HepG2 (cell line): ENCODE results near the gene BEST2. TPM values are rescaled to one million over a fixed set of nuclear protein-coding genes. Genes with fewer than 3 reads are reported as not detected.

Source experiments
- CHD4 ChIP-seq: fragments of 200-600 bp; sonication (generic); IDR thresholded peaks from 2 replicates; pipeline ENCODE4 v1.7.0; 2017; ENCODE audit warnings: mild to moderate bottlenecking, low read length, borderline replicate concordance
- ESRRA ChIP-seq: sonication (generic); formaldehyde crosslinking; IDR thresholded peaks from 2 replicates; pipeline ENCODE4 v1.5.1; 2020; ENCODE audit warnings: mild to moderate bottlenecking, low read depth, missing genetic modification reagents
- FOXJ3 ChIP-seq: sonication (generic); formaldehyde crosslinking; IDR thresholded peaks from 2 replicates; pipeline ENCODE4 v1.4.0; 2020; ENCODE audit warnings: missing genetic modification reagents, mild to moderate bottlenecking, borderline replicate concordance
- JDP2 ChIP-seq: sonication (generic); formaldehyde crosslinking; IDR thresholded peaks from 2 replicates; pipeline ENCODE4 v1.8.1; 2022; ENCODE audit warnings: missing genetic modification reagents, borderline replicate concordance
- KAT2B ChIP-seq: fragments of 150-350 bp; IDR thresholded peaks from 2 replicates; pipeline ENCODE4 v1.6.1; 2014; ENCODE audit warnings: low read depth, low read length, borderline replicate concordance
- MIXL1 ChIP-seq: IDR thresholded peaks from 2 replicates; pipeline ENCODE4 v1.6.1; 2016
- PHB2 ChIP-seq: fragments of 450-650 bp; IDR thresholded peaks from 2 replicates; pipeline ENCODE4 v1.6.1; 2018; ENCODE audit not compliant: partially characterized antibody
- PTBP1 ChIP-seq: fragments of 200-400 bp; formaldehyde crosslinking; IDR thresholded peaks from 2 replicates; pipeline ENCODE4 v1.6.1; 2018; ENCODE audit warnings: low read length, low read depth; ENCODE audit not compliant: poor library complexity, severe bottlenecking
- RAD51 ChIP-seq: fragments of 450-650 bp; IDR thresholded peaks from 2 replicates; pipeline ENCODE4 v1.6.1; 2016; ENCODE audit warnings: borderline replicate concordance
- RXRA ChIP-seq: sonication (generic); formaldehyde crosslinking; IDR thresholded peaks from 2 replicates; pipeline ENCODE4 v1.5.1; 2020; ENCODE audit warnings: missing genetic modification reagents
- SIN3B ChIP-seq: fragments of 150-350 bp; IDR thresholded peaks from 2 replicates; pipeline ENCODE4 v1.6.1; 2014; ENCODE audit warnings: low read length
- SMYD3 ChIP-seq: sonication (generic); formaldehyde crosslinking; IDR thresholded peaks from 2 replicates; pipeline ENCODE4 v1.8.1; 2023; ENCODE audit warnings: mild to moderate bottlenecking, missing genetic modification reagents
- STAG1 ChIP-seq: sonication (generic); formaldehyde crosslinking; IDR thresholded peaks from 2 replicates; pipeline ENCODE4 v1.4.0; 2020; ENCODE audit warnings: missing genetic modification reagents
- TARDBP ChIP-seq: sonication (generic); formaldehyde crosslinking; IDR thresholded peaks from 2 replicates; pipeline ENCODE4 v1.8.0; 2022; ENCODE audit warnings: mild to moderate bottlenecking, missing genetic modification reagents
- ZFP36L2 ChIP-seq: sonication (generic); formaldehyde crosslinking; IDR thresholded peaks from 2 replicates; pipeline ENCODE4 v1.4.0; 2020; ENCODE audit warnings: missing genetic modification reagents
- ZMYM2 ChIP-seq: sonication (generic); formaldehyde crosslinking; IDR thresholded peaks from 2 replicates; pipeline ENCODE4 v1.8.0; 2022; ENCODE audit warnings: mild to moderate bottlenecking, missing genetic modification reagents
- ZNF354B ChIP-seq: sonication (generic); formaldehyde crosslinking; IDR thresholded peaks from 2 replicates; pipeline ENCODE4 v1.8.0; 2022; ENCODE audit warnings: mild to moderate bottlenecking, missing genetic modification reagents
- ZNF670 ChIP-seq: sonication (generic); formaldehyde crosslinking; IDR thresholded peaks from 2 replicates; pipeline ENCODE4 v1.8.0; 2022; ENCODE audit warnings: mild to moderate bottlenecking, missing genetic modification reagents, borderline replicate concordance
- polyA plus RNA-seq, 8 experiments: library from polyadenylated mRNA; depleted of rRNA in 3 of 8; stranded (reverse) in 7 of 8; unstranded in 1 of 8; fragments of >200 nt; fragmentation: Illumina TruSeq in 4 of 8; extraction: Trizol in 4 of 8; gene quantifications; 2 replicates each; pipeline versions ENCODE4 v1.2.1 to v1.2.3, GENCODE V29; 2011 to 2016; ENCODE audit warnings: low read depth in 4 of 8, missing spikeins in 1 of 8, mixed read lengths in 1 of 8; ENCODE audit not compliant: insufficient read depth in 1 of 8
- total RNA-seq, 5 experiments: library from RNA; depleted of rRNA; stranded (reverse); fragments of >200 nt; fragmentation: Illumina TruSeq; extraction: Trizol; gene quantifications; 2 replicates each; pipeline ENCODE4 v1.2.3, GENCODE V29; 2016; ENCODE audit warnings: low read depth in 1 of 5
- TF ChIP-seq, protein P1 (sequence below): sonication (generic); formaldehyde crosslinking; IDR thresholded peaks from 2 replicates; pipeline ENCODE4 v1.4.0; 2020; ENCODE audit warnings: mild to moderate bottlenecking, missing genetic modification reagents
- TF ChIP-seq, protein P2 (sequence below): sonication (generic); formaldehyde crosslinking; IDR thresholded peaks from 2 replicates; pipeline ENCODE4 v1.5.0; 2020; ENCODE audit warnings: missing genetic modification reagents
- TF ChIP-seq, protein P3 (sequence below): sonication (generic); formaldehyde crosslinking; IDR thresholded peaks from 2 replicates; pipeline ENCODE4 v1.8.1; 2023; ENCODE audit warnings: missing genetic modification reagents, inconsistent platforms, borderline replicate concordance
- TF ChIP-seq, protein P4 (sequence below): sonication (generic); formaldehyde crosslinking; IDR thresholded peaks from 2 replicates; pipeline ENCODE4 v1.4.0; 2020; ENCODE audit warnings: missing genetic modification reagents, borderline replicate concordance
- TF ChIP-seq, protein P5 (sequence below): sonication (generic); formaldehyde crosslinking; IDR thresholded peaks from 2 replicates; pipeline ENCODE4 v1.9.0; 2021; ENCODE audit warnings: missing genetic modification reagents, mild to moderate bottlenecking, borderline replicate concordance
- TF ChIP-seq, protein P6 (sequence below): sonication (generic); formaldehyde crosslinking; IDR thresholded peaks from 2 replicates; pipeline ENCODE4 v1.8.1; 2023; ENCODE audit warnings: mild to moderate bottlenecking, missing genetic modification reagents, borderline replicate concordance

BEST2 gene
- total and polyA plus RNA-seq, 2 of the 13 experiments (the other 11 are each of a cell fraction or from before 2014, with no cell fraction given), result not detected

DNA sequence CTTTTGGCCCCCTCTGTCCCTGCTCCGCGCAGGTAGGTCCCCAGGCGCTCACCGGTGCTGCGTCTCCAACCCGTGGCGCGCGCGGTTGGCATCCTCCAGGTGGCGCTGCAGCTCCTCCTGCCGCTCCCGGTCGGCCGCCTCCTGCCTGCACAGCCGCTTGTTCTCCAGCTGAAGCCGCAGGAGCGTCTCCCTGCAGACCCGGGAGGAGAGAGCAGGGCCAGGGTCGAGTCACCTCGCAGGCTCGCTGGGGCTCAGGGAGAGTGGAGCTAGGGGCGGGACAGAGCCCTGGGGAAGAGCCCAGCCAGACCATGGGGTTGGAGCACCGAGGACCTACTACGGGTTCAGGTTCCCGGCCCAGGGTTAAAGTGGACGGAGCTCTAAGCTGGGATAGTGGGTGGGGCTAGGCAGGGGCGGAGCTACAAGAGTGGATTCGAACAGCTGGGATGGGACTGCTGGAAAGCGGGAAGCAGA is 14.5 kb downstream of the BEST2 start (continued):
- TF ChIP-seq, protein P1, sequence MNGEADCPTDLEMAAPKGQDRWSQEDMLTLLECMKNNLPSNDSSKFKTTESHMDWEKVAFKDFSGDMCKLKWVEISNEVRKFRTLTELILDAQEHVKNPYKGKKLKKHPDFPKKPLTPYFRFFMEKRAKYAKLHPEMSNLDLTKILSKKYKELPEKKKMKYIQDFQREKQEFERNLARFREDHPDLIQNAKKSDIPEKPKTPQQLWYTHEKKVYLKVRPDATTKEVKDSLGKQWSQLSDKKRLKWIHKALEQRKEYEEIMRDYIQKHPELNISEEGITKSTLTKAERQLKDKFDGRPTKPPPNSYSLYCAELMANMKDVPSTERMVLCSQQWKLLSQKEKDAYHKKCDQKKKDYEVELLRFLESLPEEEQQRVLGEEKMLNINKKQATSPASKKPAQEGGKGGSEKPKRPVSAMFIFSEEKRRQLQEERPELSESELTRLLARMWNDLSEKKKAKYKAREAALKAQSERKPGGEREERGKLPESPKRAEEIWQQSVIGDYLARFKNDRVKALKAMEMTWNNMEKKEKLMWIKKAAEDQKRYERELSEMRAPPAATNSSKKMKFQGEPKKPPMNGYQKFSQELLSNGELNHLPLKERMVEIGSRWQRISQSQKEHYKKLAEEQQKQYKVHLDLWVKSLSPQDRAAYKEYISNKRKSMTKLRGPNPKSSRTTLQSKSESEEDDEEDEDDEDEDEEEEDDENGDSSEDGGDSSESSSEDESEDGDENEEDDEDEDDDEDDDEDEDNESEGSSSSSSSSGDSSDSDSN (CRISPR knock-in tag), result peak; percentile 94
- TF ChIP-seq JDP2 (CRISPR knock-in tag) (no peak), MIXL1 (CRISPR knock-in tag) (0 out of 2 replicates have a peak, but pooled peaks have one; percentile 31), SMYD3 (CRISPR knock-in tag) (no peak), ESRRA (CRISPR knock-in tag) (0 out of 2 replicates have a peak, but pooled peaks have one; percentile 32), RXRA (CRISPR knock-in tag) (peak; percentile 58; the same call in 1 of the 2 replicates), CHD4 (no peak), ZNF670 (no peak), PTBP1 (peak; percentile 56), STAG1 (CRISPR knock-in tag) (peak; percentile 87), FOXJ3 (CRISPR knock-in tag) (no peak), SIN3B (no peak), ZMYM2 (CRISPR knock-in tag) (no peak), RAD51 (no peak), ZFP36L2 (no peak), PHB2 (no peak), ZNF354B (CRISPR knock-in tag) (no peak), TARDBP (CRISPR knock-in tag) (no peak; the same call in 1 of the 2 replicates), KAT2B (no peak)
- TF ChIP-seq, protein P2, sequence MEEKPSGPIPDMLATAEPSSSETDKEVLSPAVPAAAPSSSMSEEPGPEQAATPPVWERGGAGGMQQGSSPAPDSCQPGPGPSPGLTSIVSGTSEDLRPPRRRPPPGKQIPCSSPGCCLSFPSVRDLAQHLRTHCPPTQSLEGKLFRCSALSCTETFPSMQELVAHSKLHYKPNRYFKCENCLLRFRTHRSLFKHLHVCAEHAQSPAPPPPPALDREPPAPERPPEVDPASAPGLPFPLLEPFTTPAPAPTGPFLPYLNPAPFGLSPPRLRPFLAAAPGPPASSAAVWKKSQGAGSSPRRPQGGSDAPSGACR (CRISPR knock-in tag), result no peak
- TF ChIP-seq, protein P3, sequence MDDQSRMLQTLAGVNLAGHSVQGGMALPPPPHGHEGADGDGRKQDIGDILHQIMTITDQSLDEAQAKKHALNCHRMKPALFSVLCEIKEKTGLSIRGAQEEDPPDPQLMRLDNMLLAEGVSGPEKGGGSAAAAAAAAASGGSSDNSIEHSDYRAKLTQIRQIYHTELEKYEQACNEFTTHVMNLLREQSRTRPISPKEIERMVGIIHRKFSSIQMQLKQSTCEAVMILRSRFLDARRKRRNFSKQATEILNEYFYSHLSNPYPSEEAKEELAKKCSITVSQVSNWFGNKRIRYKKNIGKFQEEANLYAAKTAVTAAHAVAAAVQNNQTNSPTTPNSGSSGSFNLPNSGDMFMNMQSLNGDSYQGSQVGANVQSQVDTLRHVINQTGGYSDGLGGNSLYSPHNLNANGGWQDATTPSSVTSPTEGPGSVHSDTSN (CRISPR knock-in tag), result no peak
- TF ChIP-seq, protein P4, sequence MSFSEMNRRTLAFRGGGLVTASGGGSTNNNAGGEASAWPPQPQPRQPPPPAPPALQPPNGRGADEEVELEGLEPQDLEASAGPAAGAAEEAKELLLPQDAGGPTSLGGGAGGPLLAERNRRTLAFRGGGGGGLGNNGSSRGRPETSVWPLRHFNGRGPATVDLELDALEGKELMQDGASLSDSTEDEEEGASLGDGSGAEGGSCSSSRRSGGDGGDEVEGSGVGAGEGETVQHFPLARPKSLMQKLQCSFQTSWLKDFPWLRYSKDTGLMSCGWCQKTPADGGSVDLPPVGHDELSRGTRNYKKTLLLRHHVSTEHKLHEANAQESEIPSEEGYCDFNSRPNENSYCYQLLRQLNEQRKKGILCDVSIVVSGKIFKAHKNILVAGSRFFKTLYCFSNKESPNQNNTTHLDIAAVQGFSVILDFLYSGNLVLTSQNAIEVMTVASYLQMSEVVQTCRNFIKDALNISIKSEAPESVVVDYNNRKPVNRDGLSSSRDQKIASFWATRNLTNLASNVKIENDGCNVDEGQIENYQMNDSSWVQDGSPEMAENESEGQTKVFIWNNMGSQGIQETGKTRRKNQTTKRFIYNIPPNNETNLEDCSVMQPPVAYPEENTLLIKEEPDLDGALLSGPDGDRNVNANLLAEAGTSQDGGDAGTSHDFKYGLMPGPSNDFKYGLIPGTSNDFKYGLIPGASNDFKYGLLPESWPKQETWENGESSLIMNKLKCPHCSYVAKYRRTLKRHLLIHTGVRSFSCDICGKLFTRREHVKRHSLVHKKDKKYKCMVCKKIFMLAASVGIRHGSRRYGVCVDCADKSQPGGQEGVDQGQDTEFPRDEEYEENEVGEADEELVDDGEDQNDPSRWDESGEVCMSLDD (CRISPR knock-in tag), result no peak
- TF ChIP-seq, protein P5, sequence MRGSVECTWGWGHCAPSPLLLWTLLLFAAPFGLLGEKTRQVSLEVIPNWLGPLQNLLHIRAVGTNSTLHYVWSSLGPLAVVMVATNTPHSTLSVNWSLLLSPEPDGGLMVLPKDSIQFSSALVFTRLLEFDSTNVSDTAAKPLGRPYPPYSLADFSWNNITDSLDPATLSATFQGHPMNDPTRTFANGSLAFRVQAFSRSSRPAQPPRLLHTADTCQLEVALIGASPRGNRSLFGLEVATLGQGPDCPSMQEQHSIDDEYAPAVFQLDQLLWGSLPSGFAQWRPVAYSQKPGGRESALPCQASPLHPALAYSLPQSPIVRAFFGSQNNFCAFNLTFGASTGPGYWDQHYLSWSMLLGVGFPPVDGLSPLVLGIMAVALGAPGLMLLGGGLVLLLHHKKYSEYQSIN (CRISPR knock-in tag), result no peak
- TF ChIP-seq, protein P6, sequence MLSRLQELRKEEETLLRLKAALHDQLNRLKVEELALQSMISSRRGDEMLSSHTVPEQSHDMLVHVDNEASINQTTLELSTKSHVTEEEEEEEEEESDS, result no peak
